Adipose tissue (tissue), 3 donors: ENCODE measurements around the gene KLHL2. TPM values are rescaled to one million over a fixed set of nuclear protein-coding genes. Genes with fewer than 3 reads are reported as not detected.
"Not testable (repeated sequence)": the region's sequence is repeated elsewhere in the genome, so short reads cannot be mapped to it uniquely, and the experiment has no call there.

Experiments used
- H3K27ac ChIP-seq: one replicate; pipeline ENCODE4 v1.5.1; 2013; ENCODE audit warnings: low read depth, low read length
- whole genome bisulfite sequencing, 3 donors: extraction: QIAGEN DNeasy Blood & Tissue Kit; methylation state at CpG; one replicate each; pipeline ENCODE4 v1.1.7; 2013; 5-methylcytosine and 5-hydroxymethylcytosine counted together
- polyA plus RNA-seq, 3 donors: library from polyadenylated mRNA; stranded (reverse); fragments of 200-250 nt; gene quantifications; one replicate each; pipeline ENCODE4 v1.2.3, GENCODE V29; 2013
- donor health status: healthy with polysubstance abuse.
- donor health status: Bipolar disorder and iron deficiency.
- donor health status: healthy.

Gene KLHL2
- 10 to 100 TPM in 2 of 3 donors, 1 to 10 TPM in 1; 5.6 to 28.3 (median 17.1) TPM for polyA plus RNA-seq

- H3K27ac ChIP-seq = peak within 1 kb of the TSS; percentile 38
- WGBS, 3 donors = 0 to 1% (median 1%) methylated on average over 69 to 113 of the region's 113 CpGs
These were observed at the start of gene KLHL2 for GRCh38 chr4:165207431-165208220. TSS of gene KLHL2 (plus strand) at chr4:165207561. CDS start at chr4:165207877, 316 bp downstream.

GRCh38 chr4:165158762-165159161 lies 48.6 kb upstream of the KLHL2 start:
- H3K27ac ChIP-seq = no peak overlapping the region

- WGBS, 3 donors = 47 to 83% (median 82%) methylated on average over 2 of the region's 2 CpGs
- no peak overlapping the region for H3K27ac ChIP-seq
These were observed 43.1 kb upstream of the KLHL2 start for GRCh38 chr4:165164257-165164656.

GRCh38 chr4:165166872-165167271 lies 40.5 kb upstream of the KLHL2 start:
- 90 to 96% (median 96%) methylated on average over 1 of the region's 1 CpG for WGBS, 3 donors

GRCh38 chr4:165167650-165168049 lies 39.7 kb upstream of the KLHL2 start:
- WGBS, 3 donors = 49 to 79% (median 78%) methylated on average over 6 of the region's 6 CpGs
- H3K27ac ChIP-seq = no peak overlapping the region

More at GRCh38 chr4:165166872-165167271, 40.5 kb upstream of the KLHL2 start:
- not testable (repeated sequence) for H3K27ac ChIP-seq

GRCh38 chr4:165170819-165171218 lies 36.5 kb upstream of the KLHL2 start:
- no peak overlapping the region for H3K27ac ChIP-seq
- 42 to 65% (median 53%) methylated on average over 2 of the region's 2 CpGs for WGBS, 3 donors

- H3K27ac ChIP-seq = not testable (repeated sequence)
- 85 to 93% (median 91%) methylated on average over 3 of the region's 3 CpGs for WGBS, 3 donors
These were observed 31.9 kb upstream of the KLHL2 start for GRCh38 chr4:165175470-165175869.

GRCh38 chr4:165175879-165176278 lies 31.5 kb upstream of the KLHL2 start:
- H3K27ac ChIP-seq = no peak overlapping the region
- 51 to 68% (median 66%) methylated on average over 7 of the region's 7 CpGs for WGBS, 3 donors

GRCh38 chr4:165177725-165178666 lies 29.4 kb upstream of the KLHL2 start:
- no peak overlapping the region for H3K27ac ChIP-seq
- WGBS, 3 donors = 57 to 68% (median 66%) methylated on average over 3 of the region's 3 CpGs

GRCh38 chr4:165184220-165184619 lies 23.1 kb upstream of the KLHL2 start:
- WGBS, 3 donors = 69 to 82% (median 78%) methylated on average over 4 of the region's 4 CpGs
- H3K27ac ChIP-seq = no peak overlapping the region

- 95 to 96% (median 95%) methylated on average over 10 of the region's 10 CpGs for WGBS, 3 donors
- not testable (repeated sequence) for H3K27ac ChIP-seq
These were observed 22.4 kb upstream of the KLHL2 start for GRCh38 chr4:165184998-165185397.

- WGBS, 3 donors = 70 to 87% (median 85%) methylated on average over 5 of the region's 5 CpGs
These were observed 21.9 kb upstream of the KLHL2 start for GRCh38 chr4:165185448-165185847.

GRCh38 chr4:165190591-165191347 lies 16.6 kb upstream of the KLHL2 start:
- H3K27ac ChIP-seq = no peak overlapping the region
- 94 to 100% (median 100%) methylated on average over 1 of the region's 1 CpG for WGBS, 3 donors

More at GRCh38 chr4:165185448-165185847, 21.9 kb upstream of the KLHL2 start:
- H3K27ac ChIP-seq = no peak overlapping the region

- WGBS, 3 donors = 70 to 72% (median 71%) methylated on average over 2 of the region's 2 CpGs
- no peak overlapping the region for H3K27ac ChIP-seq
These were observed 16.1 kb upstream of the KLHL2 start for GRCh38 chr4:165191348-165191656.

GRCh38 chr4:165191814-165192499 lies 15.4 kb upstream of the KLHL2 start:
- 66 to 82% (median 73%) methylated on average over 7 of the region's 7 CpGs for whole genome bisulfite sequencing, 3 donors
- no peak overlapping the region for H3K27ac ChIP-seq

- 91 to 96% (median 94%) methylated on average over 1 of the region's 1 CpG for WGBS, 3 donors
- H3K27ac ChIP-seq = no peak overlapping the region
These were observed 14.9 kb upstream of the KLHL2 start for GRCh38 chr4:165192500-165192898.

- H3K27ac ChIP-seq = no peak overlapping the region
- 85 to 91% (median 89%) methylated on average over 4 of the region's 4 CpGs for WGBS, 3 donors
These were observed 14.4 kb upstream of the KLHL2 start for GRCh38 chr4:165192956-165193355.

GRCh38 chr4:165194368-165194767 lies 13.0 kb upstream of the KLHL2 start:
- no peak overlapping the region for H3K27ac ChIP-seq
- 77 to 100% (median 85%) methylated on average over 1 of the region's 1 CpG for WGBS, 3 donors
